DOHH2 (cell line): Measurements from ENCODE around the gene WDR77.

Experiments used
- H3F3A ChIP-seq: fragments of 200-600 bp; sonication (generic), shearing (Covaris generic); 2 replicates; pipeline ENCODE4 v1.6.0; 2016; ENCODE audit warnings: antibody characterized with exemption, mild to moderate bottlenecking; ENCODE audit not compliant: control insufficient read depth, insufficient read depth
- H3K27ac ChIP-seq: fragments of 200-600 bp; sonication (generic); 2 replicates; pipeline ENCODE4 v1.5.1; 2014; ENCODE audit warnings: low read depth, mild to moderate bottlenecking, low read length, moderate library complexity
- H3K27me3 ChIP-seq: fragments of 200-600 bp; sonication (generic); 2 replicates; pipeline ENCODE4 v1.6.1; 2014; ENCODE audit warnings: mild to moderate bottlenecking, low read length, mixed read lengths; ENCODE audit not compliant: control insufficient read depth
- H3K36me3 ChIP-seq: fragments of 200-600 bp; sonication (generic); 2 replicates; pipeline ENCODE4 v1.6.1; 2014; ENCODE audit warnings: mild to moderate bottlenecking, low read length, moderate library complexity, mixed read lengths; ENCODE audit not compliant: control insufficient read depth
- H3K4me1 ChIP-seq: fragments of 200-600 bp; sonication (generic); 2 replicates; pipeline ENCODE4 v1.6.1; 2014; ENCODE audit warnings: mild to moderate bottlenecking, low read length, mixed read lengths; ENCODE audit not compliant: control insufficient read depth
- H3K4me2 ChIP-seq: fragments of 200-600 bp; sonication (generic); 2 replicates; pipeline ENCODE4 v1.6.0; 2014; ENCODE audit warnings: mild to moderate bottlenecking, low read length, moderate library complexity
- H3K4me3 ChIP-seq: fragments of 200-600 bp; sonication (generic); 2 replicates; pipeline ENCODE4 v1.5.1; 2014; ENCODE audit warnings: mild to moderate bottlenecking, low read length, mixed read lengths
- H3K79me2 ChIP-seq: fragments of 200-600 bp; sonication (generic); 2 replicates; pipeline ENCODE4 v1.6.1; 2014; ENCODE audit warnings: mild to moderate bottlenecking, low read length, mixed read lengths; ENCODE audit not compliant: control insufficient read depth
- H3K9me2 ChIP-seq: fragments of 200-600 bp; sonication (generic); replicated peaks from 2 replicates; pipeline ENCODE4 v1.6.1; 2014; ENCODE audit warnings: mild to moderate bottlenecking, low read length, mixed read lengths; ENCODE audit not compliant: control insufficient read depth
- H3K9me3 ChIP-seq: fragments of 200-600 bp; sonication (generic); 2 replicates; pipeline ENCODE4 v1.6.1; 2014; ENCODE audit warnings: antibody characterized with exemption, low read length, mixed read lengths; ENCODE audit not compliant: control insufficient read depth, insufficient read depth
- H4K20me1 ChIP-seq: fragments of 200-600 bp; sonication (generic); 2 replicates; pipeline ENCODE4 v1.6.0; 2014; ENCODE audit warnings: low read depth, mild to moderate bottlenecking, antibody characterized with exemption, low read length, moderate library complexity; ENCODE audit not compliant: control insufficient read depth, insufficient read depth
- EZH2phosphoT487 ChIP-seq: fragments of 200-600 bp; sonication (generic); IDR thresholded peaks from 2 replicates; pipeline ENCODE4 v1.6.1; 2017; ENCODE audit warnings: borderline replicate concordance, mild to moderate bottlenecking, antibody characterized with exemption, low read length, moderate library complexity, mixed read lengths
- TF ChIP-seq, protein P1 (sequence below): fragments of 200-600 bp; sonication (generic); IDR thresholded peaks from one replicate; pipeline ENCODE4 v1.5.1; 2014; ENCODE audit warnings: antibody characterized with exemption, mild to moderate bottlenecking, low read depth, low read length; ENCODE audit not compliant: poor library complexity, severe bottlenecking

Gene WDR77

DNA sequence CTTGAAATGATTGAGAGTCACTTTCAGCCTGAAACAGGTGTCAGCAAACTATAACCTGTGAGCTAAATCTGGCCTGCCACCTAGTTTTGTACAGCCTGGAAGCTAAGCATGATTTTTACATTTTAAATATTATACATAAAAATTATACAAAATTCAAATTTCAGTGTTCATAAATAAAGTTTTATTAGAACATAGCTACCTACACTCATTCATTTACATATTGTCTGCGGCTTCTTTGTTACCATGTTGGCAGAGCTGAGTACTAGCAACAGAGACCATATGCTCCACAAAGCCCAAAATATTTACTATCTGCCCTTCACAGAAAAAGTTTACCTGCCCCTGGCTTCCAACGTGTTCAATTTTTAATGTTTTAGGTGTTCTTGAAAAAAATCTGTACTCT, 16.7 kb upstream of the WDR77 start:
- no peak overlapping the region for H3K4me2 ChIP-seq
- no peaks in the 10 kb centered on the region for H4K20me1 ChIP-seq
- peaks cover 4% of the 10 kb centered on the region; the same call in 1 of the 2 replicates for H3F3A ChIP-seq
- peaks cover 15% of the 10 kb centered on the region for H3K4me1 ChIP-seq
- TF ChIP-seq EZH2phosphoT487 = no peak
- TF ChIP-seq, protein P1, sequence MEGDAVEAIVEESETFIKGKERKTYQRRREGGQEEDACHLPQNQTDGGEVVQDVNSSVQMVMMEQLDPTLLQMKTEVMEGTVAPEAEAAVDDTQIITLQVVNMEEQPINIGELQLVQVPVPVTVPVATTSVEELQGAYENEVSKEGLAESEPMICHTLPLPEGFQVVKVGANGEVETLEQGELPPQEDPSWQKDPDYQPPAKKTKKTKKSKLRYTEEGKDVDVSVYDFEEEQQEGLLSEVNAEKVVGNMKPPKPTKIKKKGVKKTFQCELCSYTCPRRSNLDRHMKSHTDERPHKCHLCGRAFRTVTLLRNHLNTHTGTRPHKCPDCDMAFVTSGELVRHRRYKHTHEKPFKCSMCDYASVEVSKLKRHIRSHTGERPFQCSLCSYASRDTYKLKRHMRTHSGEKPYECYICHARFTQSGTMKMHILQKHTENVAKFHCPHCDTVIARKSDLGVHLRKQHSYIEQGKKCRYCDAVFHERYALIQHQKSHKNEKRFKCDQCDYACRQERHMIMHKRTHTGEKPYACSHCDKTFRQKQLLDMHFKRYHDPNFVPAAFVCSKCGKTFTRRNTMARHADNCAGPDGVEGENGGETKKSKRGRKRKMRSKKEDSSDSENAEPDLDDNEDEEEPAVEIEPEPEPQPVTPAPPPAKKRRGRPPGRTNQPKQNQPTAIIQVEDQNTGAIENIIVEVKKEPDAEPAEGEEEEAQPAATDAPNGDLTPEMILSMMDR = no peak
- H3K36me3 ChIP-seq = peaks cover 37% of the 10 kb centered on the region
- no peaks in the 10 kb centered on the region for H3K9me2 ChIP-seq
- H3K9me3 ChIP-seq = no peaks in the 10 kb centered on the region
- H3K79me2 ChIP-seq = no peaks in the 10 kb centered on the region
- no peak overlapping the region for H3K27ac ChIP-seq
- no peaks in the 10 kb centered on the region for H3K27me3 ChIP-seq
- H3K4me3 ChIP-seq = no peak overlapping the region

DNA sequence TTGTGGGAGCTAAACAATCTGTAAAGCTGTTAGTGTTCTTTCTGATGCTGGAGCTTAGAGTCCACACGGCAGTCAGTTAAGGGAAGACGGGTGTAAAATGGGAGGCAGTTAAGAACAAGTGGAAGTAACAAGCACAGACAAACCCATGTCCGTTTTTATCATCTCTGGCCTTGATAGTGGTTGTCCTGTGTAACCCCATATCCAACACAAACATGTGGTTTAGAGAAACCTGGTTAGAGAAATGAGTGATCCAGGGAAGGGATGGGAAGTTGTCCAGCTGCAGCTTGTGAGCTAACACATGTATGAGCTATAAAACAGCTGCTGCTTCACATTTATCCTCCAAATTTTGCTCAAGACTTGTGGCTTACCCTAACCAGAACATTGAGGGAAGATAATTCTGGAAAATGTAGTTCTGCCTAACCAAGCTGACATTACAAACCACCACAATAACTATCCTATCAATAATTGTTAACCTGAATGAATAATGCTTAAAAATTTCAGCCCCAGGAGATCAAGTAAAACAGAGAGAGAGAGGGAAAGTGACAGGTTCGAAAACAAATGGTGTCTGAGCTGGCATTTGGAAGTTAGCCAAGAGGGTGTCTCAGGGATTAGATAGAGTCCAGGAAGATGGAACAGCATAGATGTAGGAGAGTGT, 14.1 kb upstream of the WDR77 start:
- H3K9me3 ChIP-seq = no peaks in the 10 kb centered on the region
- H4K20me1 ChIP-seq = no peaks in the 10 kb centered on the region
- no peaks in the 10 kb centered on the region for H3K79me2 ChIP-seq
- H3K4me3 ChIP-seq = no peak overlapping the region
- H3K4me1 ChIP-seq = no peaks in the 10 kb centered on the region
- H3K9me2 ChIP-seq = no peaks in the 10 kb centered on the region
- no peak overlapping the region for H3K27ac ChIP-seq
- no peaks in the 10 kb centered on the region for H3K27me3 ChIP-seq
- 0 out of 2 replicates have a peak, but pooled peaks cover 3% of the 10 kb centered on the region for H3F3A ChIP-seq
- no peak for TF ChIP-seq EZH2phosphoT487
- TF ChIP-seq, protein P1 = no peak
- peaks cover 43% of the 10 kb centered on the region for H3K36me3 ChIP-seq
- H3K4me2 ChIP-seq = no peak overlapping the region

DNA sequence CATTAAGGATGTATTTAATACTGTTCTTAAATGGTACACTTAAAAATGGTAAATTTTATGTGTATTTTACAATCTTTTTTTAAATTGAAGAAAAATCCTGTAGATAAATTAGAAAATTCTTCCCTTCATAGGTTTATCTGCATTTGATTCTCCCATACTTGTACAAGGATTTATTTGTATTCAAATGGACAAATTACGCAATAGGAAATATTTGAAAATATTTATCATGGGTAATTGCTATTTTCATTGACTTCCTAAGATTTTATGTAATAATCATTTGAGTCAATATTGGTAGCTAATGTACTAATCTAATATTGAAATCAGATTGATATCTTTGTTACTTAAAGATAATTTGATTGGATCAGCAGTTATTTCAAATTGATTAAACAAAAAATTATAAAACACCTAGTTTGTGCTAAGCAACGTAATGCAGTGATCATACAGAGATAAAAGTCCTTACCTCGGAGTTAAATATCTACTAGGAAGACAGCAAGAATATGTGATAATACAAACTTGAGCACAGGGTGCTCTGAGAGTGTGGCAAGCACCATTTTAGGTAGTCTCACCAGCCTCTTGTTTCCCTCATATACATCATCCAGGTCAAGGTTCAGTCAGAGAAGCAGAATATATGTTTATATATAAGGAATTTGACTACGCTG, 13.4 kb upstream of the WDR77 start:
- Histone ChIP-seq H3K36me3 (peaks cover 50% of the 10 kb centered on the region), H3K9me2 (no peaks in the 10 kb centered on the region), H3K27ac (no peak overlapping the region), H3K4me1 (no peaks in the 10 kb centered on the region), H3K79me2 (0 out of 2 replicates have a peak, but pooled peaks cover 1% of the 10 kb centered on the region), H3F3A (0 out of 2 replicates have a peak, but pooled peaks cover 3% of the 10 kb centered on the region), H3K4me2 (no peak overlapping the region), H3K27me3 (no peaks in the 10 kb centered on the region), H3K4me3 (no peak overlapping the region), H3K9me3 (no peaks in the 10 kb centered on the region), H4K20me1 (peaks cover 3% of the 10 kb centered on the region; the same call in 1 of the 2 replicates)
- no peak for TF ChIP-seq EZH2phosphoT487
- TF ChIP-seq, protein P1 = no peak
